Measurements from ENCODE around the gene TBC1D9.
"Not testable (repeated sequence)": the region's sequence is repeated elsewhere in the genome, so short reads cannot be mapped to it uniquely, and the experiment has no call there.

Gene TBC1D9

DNA sequence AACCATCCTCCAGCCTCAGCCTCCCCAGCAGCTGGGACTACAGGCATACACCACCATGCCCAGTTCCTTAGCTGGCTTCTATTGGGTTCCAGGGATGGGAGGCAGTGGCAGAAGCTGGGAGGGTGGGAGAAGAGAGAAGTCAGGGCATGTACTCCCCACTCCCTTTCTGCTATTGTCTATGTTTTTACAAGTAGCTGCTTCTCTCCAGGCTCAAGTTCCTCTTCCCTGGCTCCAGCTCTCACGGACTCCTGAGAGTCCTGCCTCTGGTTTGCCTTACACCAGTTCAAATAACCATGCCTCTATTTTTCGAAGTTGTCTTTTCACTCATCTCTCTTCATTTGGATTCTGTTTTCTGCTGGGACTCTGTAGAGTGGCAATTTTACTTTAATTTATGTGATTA, 2.9 kb downstream of the TBC1D9 start:
- no peak for DNase-seq (ENCODE audit: low read depth)

DNA sequence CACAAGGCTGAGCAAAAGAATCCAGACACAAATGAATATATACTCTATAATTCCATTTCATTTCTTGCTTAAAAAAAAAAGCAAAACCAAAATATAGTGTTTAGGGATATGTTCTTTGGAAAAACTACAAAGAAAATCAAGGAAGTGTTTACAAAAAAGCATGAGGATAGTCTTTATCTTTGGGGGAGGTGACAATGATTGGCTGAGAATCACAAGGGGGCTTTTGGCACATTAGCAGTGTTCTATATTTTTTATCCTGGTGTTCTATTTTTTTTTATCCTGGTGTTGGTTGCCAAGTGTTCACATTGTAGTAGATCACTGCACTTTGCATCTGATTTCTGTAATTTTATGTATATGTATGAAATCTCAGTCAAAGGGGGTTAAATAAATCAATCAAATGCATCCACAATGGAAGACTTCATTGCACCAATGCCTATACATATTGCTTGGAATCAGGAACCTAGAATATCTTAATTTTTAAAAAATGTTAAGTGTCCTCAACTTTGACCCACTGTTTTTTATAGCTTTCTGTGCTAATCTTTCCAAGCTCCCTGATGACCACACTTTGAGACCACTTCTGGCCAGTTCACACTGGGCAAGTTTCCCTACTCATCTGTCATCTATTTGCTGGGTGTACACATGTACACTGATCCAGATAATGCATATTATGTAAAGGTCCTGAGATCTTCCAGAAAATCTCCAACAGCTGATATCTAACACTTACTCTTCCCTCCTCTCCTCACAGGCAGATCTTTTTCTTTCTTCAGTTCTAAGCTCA, 3.7 kb downstream of the TBC1D9 start:
- no peak for DNase-seq (ENCODE audit: low read depth)

- DNase-seq (ENCODE audit: low read depth) = no peak
Measured at GRCh38 chr4:140750470-140750869, 5.7 kb downstream of the TBC1D9 start.

DNA sequence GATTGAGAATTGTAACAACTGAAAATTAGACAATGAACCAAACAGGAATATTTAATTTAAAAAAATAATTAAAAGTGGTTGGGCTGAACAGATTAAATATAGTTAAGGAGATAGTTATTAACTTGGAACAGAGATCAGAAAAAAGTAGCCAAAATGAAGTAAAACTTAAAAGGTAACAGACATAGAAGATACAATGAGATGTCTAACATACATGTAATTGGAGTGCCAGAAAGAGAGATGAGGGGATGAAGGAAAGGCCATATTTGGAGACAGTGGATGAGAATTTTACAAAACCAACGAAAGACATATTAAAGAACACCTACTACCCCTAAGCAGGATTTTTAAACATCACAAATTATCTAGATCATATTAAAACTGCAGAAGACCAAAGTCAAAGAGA, 8.0 kb downstream of the TBC1D9 start:
- DNase-seq (ENCODE audit: low read depth) = no peak

- not testable (repeated sequence) for DNase-seq (ENCODE audit: low read depth)
Measured at GRCh38 chr4:140746546-140746945, 9.6 kb downstream of the TBC1D9 start.

DNA sequence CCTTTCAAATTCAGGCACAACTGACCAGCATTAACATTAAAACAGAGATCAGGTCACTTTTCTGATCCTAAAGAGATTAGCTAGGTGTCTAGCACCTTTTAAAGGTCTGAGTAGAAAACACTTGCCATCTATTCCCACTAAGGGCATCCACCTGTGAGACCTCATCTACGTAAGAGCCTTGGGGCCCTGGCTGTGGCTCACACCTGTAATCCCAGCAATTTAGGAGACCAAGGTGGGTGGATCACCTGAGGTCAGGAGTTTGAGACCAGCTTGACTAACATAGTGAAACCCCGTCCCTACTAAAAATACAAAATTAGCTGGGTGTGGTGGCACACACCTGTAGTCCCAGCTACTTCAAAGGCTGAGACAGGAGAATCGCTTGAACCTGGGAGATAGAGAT, 11.8 kb downstream of the TBC1D9 start:
- DNase-seq (ENCODE audit: low read depth) = no peak

GRCh38 chr4:140743194-140743931, 12.8 kb downstream of the TBC1D9 start:
- no peak for DNase-seq (ENCODE audit: low read depth)

- no peak for DNase-seq (ENCODE audit: low read depth)
Measured at GRCh38 chr4:140742838-140743193, 13.4 kb downstream of the TBC1D9 start.

DNA sequence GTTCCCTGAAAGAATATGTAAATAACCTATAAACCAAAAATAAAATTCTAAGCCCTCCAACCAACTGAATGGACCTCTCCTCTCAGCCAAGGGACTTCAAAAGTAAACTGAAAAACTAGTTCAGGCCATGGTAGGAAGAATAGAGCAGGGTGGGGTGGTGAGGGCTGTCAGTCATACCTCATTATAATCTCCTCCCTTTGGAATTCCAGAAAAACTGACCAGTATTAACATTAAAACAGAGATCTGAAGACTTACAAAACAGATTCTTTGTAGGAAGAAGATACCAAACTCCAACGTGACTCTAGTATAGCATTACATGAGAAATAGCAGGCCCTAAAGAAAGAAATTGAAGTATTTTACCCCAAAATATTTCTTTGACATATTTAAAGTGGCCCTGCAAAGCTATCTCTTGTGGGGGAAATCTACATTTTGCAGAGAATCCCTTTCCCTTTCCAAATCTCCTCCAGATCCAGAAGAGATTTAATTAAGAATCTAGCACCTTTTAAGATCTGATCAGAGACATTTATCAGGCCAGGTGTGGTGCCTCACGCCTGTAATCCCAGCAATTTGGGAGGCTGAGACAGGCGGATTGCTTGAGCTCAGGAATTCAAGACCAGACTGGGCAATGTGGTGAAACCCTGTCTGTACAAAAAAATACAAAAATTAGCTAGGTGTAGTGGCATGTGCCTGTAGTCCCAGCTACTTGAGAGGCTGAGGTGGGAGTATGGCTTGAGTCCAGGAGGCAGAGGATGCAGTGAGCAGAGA, 15.1 kb downstream of the TBC1D9 start:
- no peak for DNase-seq (ENCODE audit: low read depth)

GRCh38 chr4:140740422-140740821, 15.8 kb downstream of the TBC1D9 start:
- DNase-seq (ENCODE audit: low read depth) = no peak

DNA sequence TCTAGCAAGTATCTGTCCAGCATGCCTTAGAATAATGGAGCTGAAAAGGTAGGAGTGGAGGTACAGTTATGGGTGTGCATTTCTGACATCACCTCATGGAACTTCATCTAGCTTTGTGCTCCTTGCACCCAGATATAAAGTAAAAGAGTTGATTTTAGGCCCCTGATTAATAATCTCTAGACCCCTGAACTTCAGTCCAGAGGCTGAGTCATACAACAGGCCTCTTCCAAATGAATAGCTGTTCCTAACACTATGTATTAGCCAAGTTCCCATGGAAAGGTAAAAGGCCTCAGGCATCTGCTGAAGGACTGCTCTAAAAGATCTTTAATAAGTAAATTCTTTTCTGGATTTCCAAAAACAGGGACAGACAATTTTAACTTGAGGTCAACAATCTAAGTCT, 16.2 kb downstream of the TBC1D9 start:
- no peak for DNase-seq (ENCODE audit: low read depth)

GRCh38 chr4:140738139-140738538, 18.0 kb downstream of the TBC1D9 start:
- no peak for DNase-seq (ENCODE audit: low read depth)

GRCh38 chr4:140736669-140737343, 19.4 kb downstream of the TBC1D9 start:
- no peak for DNase-seq (ENCODE audit: low read depth)

DNA sequence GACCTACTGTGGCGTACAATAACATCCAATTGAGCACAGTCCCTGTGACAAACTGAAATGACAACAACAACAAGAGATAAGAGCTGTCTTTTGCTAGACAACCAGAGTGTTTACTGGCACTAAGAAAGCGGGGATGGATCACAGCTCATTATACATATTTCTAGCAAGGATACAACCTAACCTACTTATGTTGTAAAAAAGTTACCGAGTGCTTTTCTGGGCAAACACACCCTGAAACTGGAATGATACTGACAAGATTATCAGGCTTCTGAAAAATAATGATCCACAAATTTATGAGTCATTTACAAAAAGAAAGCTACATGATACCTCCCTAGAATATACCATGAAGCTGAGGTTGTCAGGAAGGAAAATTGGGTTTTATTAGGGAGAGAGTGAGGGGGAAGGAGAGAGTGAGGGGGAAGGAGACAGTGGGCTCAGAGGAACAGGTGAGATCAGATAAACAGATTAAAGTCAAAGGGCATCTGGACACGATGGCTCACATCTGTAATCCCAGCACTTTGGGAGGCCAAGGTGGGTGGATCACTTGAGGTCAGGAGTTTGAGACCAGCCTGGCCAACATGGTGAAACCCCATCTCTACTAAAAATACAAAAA, 20.3 kb downstream of the TBC1D9 start:
- no peak for DNase-seq (ENCODE audit: low read depth)

DNA sequence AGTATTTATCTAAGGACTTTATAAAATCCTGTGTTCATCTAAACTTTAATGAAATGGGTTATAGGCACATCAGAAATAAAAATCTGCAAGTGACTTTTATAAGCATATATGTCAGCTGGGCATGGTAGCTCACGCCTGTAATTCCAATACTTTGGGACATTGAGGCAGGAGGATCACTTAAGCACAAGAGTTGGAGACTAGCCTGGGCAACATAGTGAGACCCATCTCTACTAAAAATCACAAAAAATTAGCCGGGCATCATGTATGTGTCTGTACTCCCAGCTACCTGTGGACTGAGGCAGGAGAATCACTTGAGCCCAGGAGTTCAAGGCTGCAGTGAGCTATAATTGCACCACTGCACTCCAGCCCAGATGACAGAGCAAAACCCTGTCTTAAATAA, 20.9 kb downstream of the TBC1D9 start:
- no peak for DNase-seq (ENCODE audit: low read depth)

- DNase-seq (ENCODE audit: low read depth) = no peak
Measured at GRCh38 chr4:140732780-140733179, 23.4 kb downstream of the TBC1D9 start.

DNA sequence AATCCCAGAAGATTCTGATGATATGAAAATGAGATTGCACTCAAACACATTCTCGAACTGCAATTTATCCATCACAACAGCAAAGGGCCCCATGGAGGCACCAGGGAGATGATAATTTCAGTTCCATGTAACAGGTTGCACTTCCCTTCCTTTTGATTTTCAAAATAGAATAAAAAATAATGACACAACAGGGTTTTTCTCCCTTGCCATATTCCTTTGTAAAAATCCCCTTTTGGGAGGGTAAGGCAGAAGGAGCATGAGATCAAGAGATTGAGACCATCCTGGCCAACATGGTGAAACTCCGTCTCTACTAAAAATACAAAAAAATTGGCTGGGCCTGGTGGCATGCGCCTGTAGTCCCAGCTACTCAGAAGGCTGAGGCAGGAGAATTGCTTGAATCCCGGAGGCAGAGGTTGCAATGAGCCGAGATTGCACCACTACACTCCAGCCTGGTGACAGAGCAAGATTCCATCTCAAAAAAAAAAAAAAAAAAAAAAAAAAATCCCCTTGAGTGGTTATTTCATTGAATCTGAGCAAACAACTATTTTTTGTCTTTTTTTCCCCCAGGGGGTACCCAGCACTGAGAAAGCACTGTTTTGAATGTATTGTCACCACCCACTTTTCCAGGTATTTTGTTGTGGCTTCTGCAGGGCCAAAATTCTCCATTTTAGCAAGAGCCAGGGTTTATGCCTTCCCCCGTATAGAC, 26.7 kb downstream of the TBC1D9 start:
- no peak for DNase-seq (ENCODE audit: low read depth)

- DNase-seq (ENCODE audit: low read depth) = peak; percentile 73
Measured at GRCh38 chr4:140726776-140727500, 29.2 kb downstream of the TBC1D9 start.

- no peak for DNase-seq (ENCODE audit: low read depth)
Measured at GRCh38 chr4:140725556-140725955, 30.6 kb downstream of the TBC1D9 start.

GRCh38 chr4:140724760-140725159, 31.4 kb downstream of the TBC1D9 start:
- DNase-seq (ENCODE audit: low read depth) = no peak
